HuH-7 (cell line): ENCODE results near the gene TRIM47.
A peak's percentile ranks its signal among the peaks of the same experiment; 100 is the strongest.
"Not testable (repeated sequence)": the region's sequence is repeated elsewhere in the genome, so short reads cannot be mapped to it uniquely, and the experiment has no call there.

ENCODE experiments used
- DNase-seq: peaks from one replicate; pipeline ENCODE4 v3.0.0; 2011; ENCODE audit warnings: low spot score

The TRIM47 gene

GRCh38 chr17:75891605-75892555, 13.5 kb upstream of the TRIM47 start:
- DNase-seq, result no peak

- no peak for DNase-seq
These were observed 12.7 kb upstream of the TRIM47 start for GRCh38 chr17:75891022-75891604.

- no peak for DNase-seq
These were observed 11.1 kb upstream of the TRIM47 start for GRCh38 chr17:75889454-75889853.

- no peak for DNase-seq
These were observed 10.1 kb upstream of the TRIM47 start for GRCh38 chr17:75888484-75888883.

- not testable (repeated sequence) for DNase-seq
These were observed 7.5 kb upstream of the TRIM47 start for GRCh38 chr17:75885860-75886259.

GRCh38 chr17:75885431-75885830, 7.0 kb upstream of the TRIM47 start:
- DNase-seq, result no peak

GRCh38 chr17:75881678-75882454, 3.5 kb upstream of the TRIM47 start:
- DNase-seq, result no peak

- no peak for DNase-seq
These were observed 1.9 kb upstream of the TRIM47 start for GRCh38 chr17:75880266-75880665.

- peak; percentile 77 for DNase-seq
These were observed 618 bp downstream of the TRIM47 start for GRCh38 chr17:75877752-75878173.

- DNase-seq, result peak; percentile 56
These were observed 1.2 kb downstream of the TRIM47 start for GRCh38 chr17:75876938-75877751.

GRCh38 chr17:75876190-75876937, 2.0 kb downstream of the TRIM47 start:
- peak; percentile 84 for DNase-seq

- no peak for DNase-seq
These were observed 2.5 kb downstream of the TRIM47 start for GRCh38 chr17:75875940-75876189.

GRCh38 chr17:75875182-75875939, 3.0 kb downstream of the TRIM47 start:
- no peak for DNase-seq

- DNase-seq, result no peak
These were observed 3.8 kb downstream of the TRIM47 start for GRCh38 chr17:75874323-75875181.

- no peak for DNase-seq
These were observed 4.6 kb downstream of the TRIM47 start for GRCh38 chr17:75873587-75874322.

- peak; percentile 75 for DNase-seq
These were observed 5.7 kb downstream of the TRIM47 start for GRCh38 chr17:75872434-75873351.

- DNase-seq, result not testable (repeated sequence)
These were observed 8.2 kb downstream of the TRIM47 start for GRCh38 chr17:75870228-75870627.
